NCI-H146 (cell line): ENCODE results near the gene RXRB.
"Not testable (repeated sequence)": the region's sequence is repeated elsewhere in the genome, so short reads cannot be mapped to it uniquely, and the experiment has no call there.

ENCODE experiments used
- DNase-seq: peaks from one replicate; lab custom pipeline; 2025; lab: John Stamatoyannopoulos, UW

RXRB gene

DNA sequence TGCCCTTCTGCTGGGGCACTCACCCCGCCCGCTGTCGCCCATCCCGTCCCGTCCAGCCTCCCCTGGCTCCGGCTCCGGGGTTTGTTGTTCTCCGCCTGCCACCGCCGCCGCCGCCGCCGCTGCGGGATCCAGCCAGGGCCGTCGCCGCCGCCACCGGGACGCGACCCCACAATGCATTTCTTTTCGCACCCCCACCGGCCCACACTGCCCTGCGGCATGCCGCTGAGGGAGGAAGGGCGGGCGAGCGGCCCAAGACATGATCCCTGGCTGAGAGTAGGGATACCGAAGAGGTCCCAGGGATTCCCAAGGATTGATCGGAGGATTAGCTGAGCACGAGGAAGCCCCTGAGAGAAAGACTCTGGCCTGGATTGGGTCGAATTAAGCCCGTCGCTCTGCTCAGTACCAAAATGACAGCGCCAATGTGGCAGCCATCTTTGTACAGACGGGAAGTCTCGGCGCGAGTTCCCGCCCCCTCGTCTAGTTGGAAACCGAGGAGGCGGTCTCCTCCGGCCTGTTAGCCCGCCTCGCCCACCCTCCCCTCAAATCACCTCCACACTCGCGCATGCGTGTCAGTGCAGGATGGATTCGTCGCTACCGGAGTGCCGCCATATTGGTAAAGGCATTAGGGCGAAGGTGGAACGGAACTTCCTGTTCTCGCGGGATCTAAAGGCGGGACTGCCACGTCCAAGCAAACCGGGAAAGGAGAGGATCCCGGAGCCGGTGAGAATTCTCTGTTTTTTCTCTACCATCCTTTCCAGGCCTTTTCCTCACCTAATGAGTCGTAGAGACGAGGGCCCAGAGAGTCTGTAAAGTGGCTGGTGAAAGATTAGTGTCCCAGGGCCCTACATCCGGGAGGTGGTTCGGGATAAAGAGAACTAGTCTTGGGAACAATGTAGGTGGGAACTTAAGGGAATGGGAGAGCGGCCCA lies at the start of gene RXRB, which contains the start of gene SLC39A7:
RXRB (minus strand) TSS at position 447 of the 928 bp plus-strand sequence; CDS start at position 258, 189 bp downstream.
SLC39A7 (plus strand) TSS at position 649 of the 928 bp plus-strand sequence. CDS start 379 bp downstream, outside the sequence.
- peak; percentile 99 for DNase-seq

DNA sequence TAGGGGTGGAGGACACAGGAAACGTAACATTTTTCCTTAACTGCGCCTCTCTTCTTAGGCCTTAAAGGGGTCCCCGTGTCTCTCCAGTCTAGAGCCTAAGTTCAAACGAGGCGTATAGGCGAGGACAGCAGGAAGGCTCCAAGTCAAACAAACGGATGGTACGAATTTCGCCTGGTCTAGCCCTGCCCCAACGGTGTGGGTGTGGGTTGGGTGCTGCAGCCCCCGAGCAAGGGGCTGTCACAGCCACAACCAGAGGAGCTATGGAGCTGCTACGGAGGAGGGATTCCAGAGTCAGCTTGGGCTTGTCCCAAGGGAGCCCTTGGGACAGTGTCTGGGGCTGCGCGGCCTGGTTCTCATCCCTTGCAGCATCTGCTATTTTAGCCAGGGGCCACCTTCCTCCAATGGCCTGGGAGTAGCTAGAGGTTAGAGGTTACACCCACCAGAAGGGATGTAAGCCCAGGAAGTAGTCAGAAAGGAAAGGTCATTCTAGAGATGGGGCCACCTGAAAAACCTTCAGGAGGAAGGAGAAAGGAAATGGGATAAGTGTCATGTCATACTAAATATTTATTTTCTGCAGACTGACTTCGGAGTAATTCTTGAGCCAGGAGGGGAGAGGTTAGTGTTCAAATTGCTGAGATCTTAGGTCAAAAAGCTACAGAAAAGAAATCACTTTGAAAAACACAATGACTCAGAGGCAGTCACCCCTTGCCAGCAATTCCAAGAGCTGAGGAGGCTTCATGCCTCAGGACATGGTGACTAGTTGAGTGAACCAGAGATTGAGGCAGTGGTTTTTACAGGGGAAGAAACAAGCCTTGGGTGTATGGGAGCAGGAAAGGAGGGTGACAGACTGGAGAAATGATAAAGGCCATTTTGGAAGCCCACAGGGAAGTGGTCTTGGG lies 49.5 kb upstream of the RXRB start:
- no peak for DNase-seq

- peak; percentile 98 for DNase-seq
Observed at GRCh38 chr6:33248932-33249731, 48.7 kb upstream of the RXRB start.

DNA sequence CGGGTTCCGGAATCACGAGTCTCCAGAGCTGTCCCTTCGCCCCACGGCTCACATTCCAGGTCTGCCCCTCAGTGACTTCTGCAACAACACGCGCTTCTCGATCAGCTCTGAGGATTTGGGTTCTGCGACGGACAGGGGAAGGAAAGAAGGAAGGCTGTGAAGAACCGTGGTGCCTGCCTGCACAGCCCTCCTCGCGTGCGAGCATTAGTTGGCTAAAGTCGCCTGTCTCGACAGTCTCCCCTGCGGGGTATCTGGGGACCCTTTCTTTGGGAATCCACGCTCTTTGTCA lies 48.1 kb upstream of the RXRB start:
- DNase-seq, result peak; percentile 51

DNA sequence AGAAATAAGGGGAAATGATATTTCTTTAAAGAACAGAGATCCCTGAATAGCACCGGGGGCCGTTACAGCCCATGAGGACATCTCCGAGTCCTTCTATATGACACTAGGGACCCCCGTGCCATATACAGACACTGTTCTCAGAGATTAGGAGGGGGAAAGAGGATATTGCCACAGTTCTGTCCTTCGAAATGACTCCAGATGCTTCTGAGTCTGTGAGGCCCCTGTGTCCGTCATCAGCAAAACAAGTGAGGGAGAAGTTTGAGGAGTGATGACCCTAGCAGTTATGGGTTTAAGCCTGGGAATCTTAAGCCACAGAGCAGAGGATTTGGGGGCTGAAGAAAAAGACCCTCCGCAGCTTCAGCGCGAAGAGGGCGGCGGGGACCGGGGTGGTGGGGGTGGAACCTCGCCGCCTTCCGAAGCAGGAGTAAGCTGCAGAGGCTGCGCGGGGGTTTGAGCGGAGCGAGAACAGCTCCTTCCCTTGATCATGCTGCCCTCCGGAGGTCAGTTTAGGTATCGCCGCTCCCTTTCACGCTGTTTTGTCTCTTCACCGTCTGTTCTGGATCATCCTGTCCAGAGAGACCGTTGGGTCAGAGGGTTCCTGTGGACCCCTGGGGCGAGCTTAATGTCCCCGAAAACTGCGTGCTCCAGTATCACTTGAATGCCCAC lies 47.6 kb upstream of the RXRB start:
- peak; percentile 68 for DNase-seq

GRCh38 chr6:33243476-33243875 lies 43.0 kb upstream of the RXRB start:
- DNase-seq, result no peak

GRCh38 chr6:33241968-33242367 lies 41.5 kb upstream of the RXRB start:
- DNase-seq, result no peak

DNA sequence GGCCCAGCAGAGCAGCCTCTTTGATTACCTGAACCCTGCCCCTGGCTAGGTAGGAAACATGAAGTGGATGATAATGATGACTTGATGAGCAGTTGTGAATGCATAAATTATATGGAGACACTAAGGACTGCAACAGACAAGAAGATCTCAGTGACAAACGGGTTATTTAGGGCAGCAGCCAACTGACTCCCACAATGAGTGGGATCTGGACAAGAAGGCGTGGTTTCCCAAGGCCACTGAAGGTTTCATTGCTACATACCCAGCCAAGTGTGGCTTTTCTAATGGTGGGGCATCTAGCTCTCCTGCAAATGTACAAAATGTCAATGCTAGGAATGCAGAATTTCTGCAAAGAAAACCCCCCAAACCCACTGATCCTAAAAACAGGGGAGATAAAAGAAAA lies 37.3 kb upstream of the RXRB start:
- no peak for DNase-seq

DNA sequence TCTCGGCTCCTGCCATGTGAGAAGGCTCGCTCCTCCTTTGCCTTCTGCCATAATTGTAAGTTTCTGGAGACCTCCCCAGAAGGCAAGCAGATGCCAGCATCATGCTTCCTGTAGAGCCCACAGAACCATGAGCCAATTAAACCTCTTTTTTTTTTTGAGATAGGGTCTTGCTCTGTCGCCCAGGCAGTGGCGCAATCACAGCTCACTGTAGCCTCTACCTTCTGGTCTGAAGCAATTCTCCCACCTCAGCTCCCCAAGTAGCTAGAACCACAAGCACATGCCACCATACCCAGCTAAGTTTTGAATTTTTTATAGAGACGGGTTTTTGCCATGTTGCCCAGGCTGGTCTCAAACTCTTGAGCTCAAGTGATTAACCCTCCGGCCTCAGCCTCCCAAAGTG lies 36.4 kb upstream of the RXRB start:
- no peak for DNase-seq

- no peak for DNase-seq
Observed at GRCh38 chr6:33236328-33236727, 35.9 kb upstream of the RXRB start.

DNA sequence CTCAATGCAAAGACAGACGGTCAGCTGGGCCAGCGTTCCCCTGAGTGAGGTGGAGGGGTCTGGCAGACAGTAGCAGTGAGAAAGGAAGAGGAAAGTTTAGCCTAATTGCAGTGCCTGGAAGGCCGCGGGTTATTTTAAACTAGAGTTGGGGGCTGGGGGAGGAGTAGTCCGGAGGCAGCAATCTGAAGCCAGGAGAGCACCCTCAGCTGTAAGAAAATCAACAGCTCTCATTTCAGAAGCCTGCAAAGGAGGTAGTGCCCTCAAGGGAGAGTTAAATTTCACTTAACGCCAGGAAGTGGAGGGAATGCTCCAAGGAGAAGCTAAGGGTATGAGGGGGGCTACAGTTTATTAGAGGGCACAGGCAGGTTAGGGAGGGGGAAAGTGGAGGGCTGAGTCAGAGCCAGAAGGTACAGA lies 34.8 kb upstream of the RXRB start:
- DNase-seq, result no peak

GRCh38 chr6:33226503-33227120 lies 26.1 kb upstream of the RXRB start:
- not testable (repeated sequence) for DNase-seq

DNA sequence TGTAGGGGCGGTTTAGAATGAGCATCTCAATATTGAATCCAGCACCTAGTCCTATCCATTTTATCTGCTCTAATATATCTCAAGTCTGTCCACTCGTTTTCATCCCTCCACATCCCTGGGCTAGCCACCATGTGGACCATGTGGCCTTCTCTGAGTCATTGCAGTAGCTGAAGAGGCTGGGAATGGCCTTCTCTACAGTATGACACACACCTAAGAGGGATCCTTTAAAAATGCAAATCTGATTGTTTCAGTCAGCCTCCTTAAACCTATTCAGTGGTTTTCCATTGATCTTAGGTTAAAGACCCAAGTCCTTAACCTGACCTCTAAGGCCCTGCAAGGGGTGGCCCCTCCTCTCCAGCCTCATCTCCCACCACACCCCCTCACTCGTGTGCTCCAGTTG lies 17.2 kb upstream of the RXRB start:
- DNase-seq, result no peak

DNA sequence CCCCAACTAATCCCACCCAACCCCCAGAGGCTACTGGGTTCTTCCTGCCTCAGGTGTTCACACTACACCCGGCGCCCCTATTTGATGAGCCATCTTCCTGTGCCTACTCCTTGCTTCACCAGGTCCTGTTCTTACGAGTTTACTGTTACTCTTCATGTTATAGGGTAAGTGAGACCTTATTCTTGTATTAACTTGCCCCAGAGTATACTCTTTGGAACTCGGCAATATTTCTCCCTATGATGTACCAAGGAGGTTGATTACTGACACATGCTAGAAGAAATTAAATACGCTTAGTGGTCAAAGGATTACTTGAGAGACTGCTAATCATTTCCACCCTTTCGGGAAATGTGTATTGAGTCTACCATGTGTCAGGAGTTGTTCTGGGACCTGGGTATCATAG lies 16.8 kb upstream of the RXRB start:
- DNase-seq, result no peak

- no peak for DNase-seq
Observed at GRCh38 chr6:33216117-33216649, 15.7 kb upstream of the RXRB start.

DNA sequence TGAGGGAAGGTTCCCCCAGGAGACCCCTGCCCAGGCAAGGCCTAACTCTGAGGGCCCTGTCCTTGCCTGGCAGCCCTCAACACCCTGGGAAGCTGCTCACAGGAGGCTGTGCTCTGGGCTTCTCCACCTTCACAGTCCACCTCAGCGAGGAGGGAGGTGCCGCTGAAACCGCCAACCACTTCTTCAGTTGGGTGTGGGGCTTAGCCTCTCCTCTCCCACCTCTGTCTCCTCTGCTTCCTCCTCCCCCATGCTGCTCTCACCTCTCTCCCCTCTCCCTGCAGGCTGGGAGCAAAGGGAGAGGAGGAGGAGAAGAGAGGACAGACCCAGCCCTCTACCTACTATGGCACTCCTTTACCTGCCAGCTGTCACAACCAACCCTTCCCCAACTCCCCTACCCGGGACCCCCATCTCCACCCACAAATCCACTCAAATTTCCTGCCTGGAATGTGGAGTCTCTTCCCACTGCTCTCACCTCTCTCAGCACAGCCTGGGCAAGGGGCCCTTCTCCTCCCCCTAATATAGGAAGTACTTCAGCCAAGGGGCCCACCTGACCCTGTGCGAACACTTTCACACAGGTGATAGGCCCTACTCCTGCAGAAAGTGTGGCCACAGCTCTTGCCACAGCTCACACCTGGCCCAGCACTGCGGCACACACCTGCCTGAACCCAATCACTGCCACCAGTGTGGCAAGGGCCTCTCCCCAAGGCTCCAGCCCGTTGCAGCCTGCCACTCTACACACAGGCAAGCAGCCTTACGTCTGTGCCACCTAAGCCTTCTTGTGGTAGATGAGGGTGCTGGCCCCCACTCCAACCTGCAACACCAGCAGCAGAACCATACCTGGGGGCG lies 15.0 kb upstream of the RXRB start:
- DNase-seq, result no peak

- DNase-seq, result no peak
Observed at GRCh38 chr6:33213989-33214335, 13.5 kb upstream of the RXRB start.

GRCh38 chr6:33213166-33213988 lies 12.9 kb upstream of the RXRB start:
- peak; percentile 36 for DNase-seq

- no peak for DNase-seq
Observed at GRCh38 chr6:33212857-33213165, 12.3 kb upstream of the RXRB start.
